ENCODE data around the gene TRIM67.
A peak's percentile ranks its signal among the peaks of the same experiment; 100 is the strongest.
"Not testable (repeated sequence)": the region's sequence is repeated elsewhere in the genome, so short reads cannot be mapped to it uniquely, and the experiment has no call there.

The TRIM67 gene

GRCh38 chr1:231203259-231204057 is 41.6 kb downstream of the TRIM67 start:
- no peak for DNase-seq (ENCODE audit: low spot score)

- no peak for DNase-seq (ENCODE audit: low spot score)
Observed at GRCh38 chr1:231206856-231207255, 45.0 kb downstream of the TRIM67 start.

DNA sequence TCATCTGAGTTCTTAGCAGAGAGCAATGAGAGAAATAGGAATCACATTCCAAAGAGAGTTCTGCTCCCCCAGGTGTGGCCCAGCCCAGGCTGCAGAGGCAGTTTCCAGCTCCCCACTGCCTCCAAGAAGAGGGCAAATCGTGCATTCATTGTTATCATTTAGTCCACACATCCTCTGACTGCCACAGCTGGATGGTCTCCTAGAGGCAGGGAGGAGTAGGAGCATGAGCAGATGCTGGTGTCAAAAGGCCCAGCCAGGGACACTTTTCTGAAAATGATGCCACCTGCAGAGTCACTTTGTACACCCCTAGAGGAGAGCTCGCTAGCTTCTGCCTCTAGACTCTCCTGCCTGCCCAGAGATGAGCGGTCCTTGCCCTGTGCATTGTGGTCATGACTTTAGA is 45.6 kb downstream of the TRIM67 start:
- DNase-seq (ENCODE audit: low spot score) = no peak

GRCh38 chr1:231208980-231209379 is 47.1 kb downstream of the TRIM67 start:
- no peak for DNase-seq (ENCODE audit: low spot score)

DNA sequence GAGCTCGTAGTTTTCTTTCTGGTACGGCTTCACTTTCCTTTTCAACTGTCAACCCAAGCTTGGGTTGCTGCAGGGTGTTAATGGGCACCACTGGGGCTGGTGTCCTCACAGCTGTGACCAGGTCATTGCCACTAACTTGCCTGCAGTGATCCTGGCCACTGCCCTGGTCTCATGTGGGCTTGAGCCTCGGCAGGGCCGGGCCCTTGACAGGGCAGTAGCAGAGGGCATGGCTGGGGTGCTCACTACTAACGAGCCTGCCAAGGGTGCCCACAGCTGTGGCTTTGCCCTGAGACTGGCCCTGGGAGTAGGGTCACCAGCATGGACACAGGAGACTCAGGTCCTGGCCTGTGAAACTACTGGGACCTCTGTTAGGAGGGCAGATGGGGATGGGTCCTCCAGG is 47.7 kb downstream of the TRIM67 start:
- no peak for DNase-seq (ENCODE audit: low spot score)

- no peak for DNase-seq (ENCODE audit: low spot score)
Observed at GRCh38 chr1:231210126-231210525, 48.3 kb downstream of the TRIM67 start.

DNA sequence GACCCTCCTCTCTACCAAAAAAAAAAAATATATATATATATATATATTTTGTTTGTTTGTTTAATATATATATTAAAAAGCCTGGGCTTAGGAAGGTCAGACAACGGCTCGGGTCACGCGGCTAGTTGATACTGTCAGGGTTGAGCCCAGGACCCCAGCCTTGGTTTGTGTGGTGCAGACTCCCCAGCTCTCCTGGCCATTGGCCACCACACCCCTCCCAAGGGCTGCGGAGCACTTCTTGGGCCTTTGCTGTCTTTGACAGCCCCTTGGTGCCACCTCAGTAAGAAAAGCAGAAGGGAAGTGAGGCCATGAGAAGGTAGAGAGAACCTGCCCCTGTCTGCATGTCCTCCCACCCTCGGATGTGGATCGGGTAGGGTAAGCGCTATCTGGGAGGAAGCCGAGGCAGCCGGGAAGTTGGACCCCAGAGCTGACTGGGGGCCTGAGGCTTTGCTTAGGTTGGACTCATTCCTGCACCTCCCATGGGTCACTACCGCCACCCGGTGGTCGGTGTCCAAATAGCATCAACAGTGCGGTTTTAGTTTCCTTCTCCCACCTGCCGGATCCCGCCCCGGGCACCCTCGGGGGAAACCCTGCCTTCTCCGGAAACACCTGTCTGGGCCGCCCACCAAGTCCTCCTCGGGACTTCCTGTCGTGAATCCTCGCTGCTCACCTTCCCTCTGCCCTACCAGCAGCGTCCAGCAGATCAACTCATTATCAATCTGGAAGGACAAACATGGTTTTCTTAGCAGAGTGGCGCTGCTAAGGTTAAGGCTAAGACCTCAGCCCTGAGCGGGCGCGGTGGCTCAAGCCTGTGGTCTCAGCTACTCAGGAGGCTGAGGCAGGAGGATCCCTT is 49.4 kb downstream of the TRIM67 start:
- DNase-seq (ENCODE audit: low spot score) = peak; percentile 85

GRCh38 chr1:231212301-231212700 is 50.4 kb downstream of the TRIM67 start:
- not testable (repeated sequence) for DNase-seq (ENCODE audit: low spot score)

GRCh38 chr1:231213831-231214573 is 52.1 kb downstream of the TRIM67 start:
- no peak for DNase-seq (ENCODE audit: low spot score)

GRCh38 chr1:231214918-231215680 is 53.2 kb downstream of the TRIM67 start:
- no peak for DNase-seq (ENCODE audit: low spot score)

DNA sequence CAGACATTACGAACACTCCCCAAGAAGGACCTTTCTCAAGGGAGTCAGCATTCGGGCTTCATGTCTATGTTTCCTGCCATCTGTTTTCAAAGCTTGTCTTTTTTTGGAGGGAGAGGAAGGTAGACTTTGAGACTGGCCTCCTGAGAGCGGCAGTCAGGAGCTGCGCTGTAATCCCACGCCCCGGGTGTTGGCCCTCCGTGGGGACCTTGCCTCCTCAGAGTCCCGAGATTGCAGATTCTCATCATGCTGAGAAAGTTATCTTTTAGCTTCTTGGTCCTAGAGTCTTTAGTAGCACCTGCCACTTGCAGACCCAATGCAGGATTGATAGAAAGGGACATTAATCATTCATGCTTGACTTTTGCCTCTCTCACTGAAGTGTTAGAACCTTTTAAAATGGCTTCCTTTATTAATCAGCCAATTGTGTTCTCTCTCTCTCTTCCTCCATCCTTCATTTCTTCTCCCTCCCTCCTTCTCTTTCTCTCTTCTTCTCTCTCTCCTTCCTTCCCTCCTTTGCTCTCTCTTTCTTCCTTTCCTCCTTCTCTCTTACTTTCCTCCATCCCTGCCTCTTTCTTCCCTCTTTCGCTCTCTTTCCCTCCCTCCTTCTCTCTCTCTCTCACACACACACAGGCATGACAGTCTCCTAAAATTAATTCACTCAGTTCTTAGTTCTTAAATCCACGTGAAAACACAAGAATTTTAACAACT is 54.0 kb downstream of the TRIM67 start:
- no peak for DNase-seq (ENCODE audit: low spot score)

DNA sequence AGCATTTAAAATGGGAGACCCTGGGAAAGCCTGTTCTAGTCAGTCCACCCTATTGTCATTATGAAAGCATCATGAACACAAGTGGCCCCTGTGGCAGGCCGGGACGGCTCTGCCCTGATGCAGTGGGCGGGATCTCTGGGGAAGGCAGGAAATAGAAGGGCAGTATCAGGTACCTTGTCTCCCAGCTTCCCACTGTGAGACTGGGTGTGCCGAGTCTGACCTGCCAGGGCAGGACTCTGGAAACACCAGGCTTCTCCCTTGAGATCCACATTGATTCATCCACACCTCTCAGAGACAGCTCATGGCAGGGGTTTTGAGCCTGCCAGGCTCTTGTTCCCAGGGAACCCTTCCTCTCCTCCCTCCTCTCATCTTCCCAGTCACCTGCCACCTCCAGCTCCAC is 54.6 kb downstream of the TRIM67 start:
- DNase-seq (ENCODE audit: low spot score) = no peak

DNA sequence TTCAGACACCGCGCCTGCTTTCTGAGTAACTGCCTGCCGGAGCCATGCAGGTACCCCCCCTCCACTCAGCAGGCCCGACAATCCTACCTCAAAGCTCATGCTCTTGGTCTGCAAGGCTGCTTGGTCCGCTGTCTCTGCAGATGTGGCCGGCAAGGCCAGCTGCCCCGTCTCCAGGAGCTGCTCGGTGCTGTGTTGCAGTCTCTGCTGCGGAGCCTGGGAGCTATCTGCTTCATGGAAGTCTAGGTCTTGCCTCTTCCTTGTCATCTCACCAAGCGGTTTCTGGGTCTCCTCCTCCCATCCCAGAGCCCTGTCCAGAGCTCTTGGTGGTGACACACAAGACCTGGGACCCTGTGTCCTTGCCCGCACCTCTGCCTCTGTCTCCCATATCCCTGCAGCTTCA is 55.2 kb downstream of the TRIM67 start:
- no peak for DNase-seq (ENCODE audit: low spot score)

DNA sequence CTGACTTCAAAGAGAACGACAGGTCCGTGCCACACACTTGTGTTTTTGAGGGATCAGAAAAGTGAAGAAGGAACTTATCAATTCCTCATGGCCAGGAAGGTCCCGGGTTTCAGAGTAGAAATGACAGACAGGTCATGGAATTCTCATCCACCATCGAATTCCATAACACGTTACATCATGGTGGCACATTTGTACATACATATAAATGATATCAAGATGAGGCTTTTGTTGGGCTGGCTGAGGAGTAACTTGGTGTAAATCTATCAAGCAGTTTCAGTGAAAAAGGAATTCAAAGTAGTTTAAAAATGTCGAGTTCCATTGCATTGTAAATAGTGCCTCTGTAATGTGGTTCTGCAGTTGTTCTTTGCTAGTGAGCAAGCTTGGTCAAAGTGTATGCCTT is 56.2 kb downstream of the TRIM67 start:
- DNase-seq (ENCODE audit: low spot score) = no peak

- no peak for DNase-seq (ENCODE audit: low spot score)
Observed at GRCh38 chr1:231219422-231220401, 57.9 kb downstream of the TRIM67 start.

DNA sequence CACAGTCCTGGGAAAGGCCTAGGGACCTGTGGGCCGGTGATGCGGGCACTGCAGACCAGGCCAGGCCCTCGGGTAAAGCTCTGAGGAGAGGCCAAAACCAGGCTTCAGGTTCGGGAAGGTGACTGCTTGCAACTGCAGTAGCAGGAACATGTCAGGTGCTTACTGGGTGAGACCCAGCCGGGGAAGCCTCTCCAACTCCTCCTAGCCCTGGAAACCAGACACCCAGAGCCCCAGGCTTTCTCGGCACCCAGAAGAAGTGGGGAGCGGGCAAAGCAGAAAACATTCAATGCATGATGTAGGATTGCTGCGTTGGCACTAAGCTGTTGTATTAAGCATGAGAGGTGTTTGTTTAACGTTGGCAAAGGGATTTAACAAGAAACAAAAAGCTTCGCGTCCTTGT is 58.9 kb downstream of the TRIM67 start:
- no peak for DNase-seq (ENCODE audit: low spot score)

DNA sequence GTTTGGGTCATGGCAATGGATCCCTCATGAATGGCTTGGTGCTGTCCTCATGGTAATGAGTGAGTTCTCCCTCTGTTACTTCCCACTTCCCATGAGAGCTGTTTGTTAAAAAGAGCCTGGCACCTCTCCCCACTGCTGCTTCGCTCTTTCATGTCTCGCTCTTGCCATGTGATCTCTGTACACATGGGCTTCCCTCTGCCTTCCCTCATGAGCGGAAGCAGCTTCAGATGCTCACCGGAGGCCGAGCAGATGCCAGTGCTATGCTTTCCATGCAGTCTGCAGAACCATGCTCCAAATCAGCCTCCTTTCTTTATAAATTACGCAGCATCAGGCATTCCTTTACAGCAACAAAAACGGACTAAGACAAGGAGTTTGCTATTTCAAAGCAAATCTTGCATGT is 64.3 kb downstream of the TRIM67 start:
- no peak for DNase-seq (ENCODE audit: low spot score)

DNA sequence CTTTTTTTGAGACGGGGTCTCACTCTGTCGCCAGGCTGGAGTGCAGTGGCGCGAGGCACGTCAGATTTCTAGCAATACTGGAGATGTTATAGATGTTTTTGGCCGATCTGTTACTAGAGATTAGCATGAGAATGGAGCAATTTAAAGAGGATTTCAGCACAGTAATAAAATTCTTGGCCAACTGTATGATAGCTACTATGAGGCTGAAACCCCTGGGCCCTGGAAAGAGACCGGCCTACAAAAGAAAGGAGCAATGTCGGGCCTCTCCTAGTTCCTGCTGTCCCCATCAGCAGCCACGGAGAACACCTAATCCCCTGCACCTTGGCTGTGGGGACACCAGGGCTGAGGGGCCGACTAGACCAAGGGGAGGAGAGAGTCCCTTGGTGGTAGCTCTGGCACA is 69.7 kb downstream of the TRIM67 start:
- DNase-seq (ENCODE audit: low spot score) = no peak

GRCh38 chr1:231232870-231233734 is 71.2 kb downstream of the TRIM67 start:
- DNase-seq (ENCODE audit: low spot score) = no peak

All from AG20443 (cell line).